Measurements from ENCODE around the gene EPHB1.

EPHB1 gene

GRCh38 chr3:134809427-134810051 is 14.5 kb downstream of the EPHB1 start:
- DNase-seq (no peak), ATAC-seq (no peak)
- peaks cover 2% of the 10 kb centered on the region for H3K27me3 Mint-ChIP-seq

GRCh38 chr3:134810052-134810435 is 15.0 kb downstream of the EPHB1 start:
- Mint-ChIP-seq H3K36me3 (ENCODE audit: low read depth) (no peaks in the 10 kb centered on the region), H3K4me3 (no peak overlapping the region), H3K27me3 (peaks cover 2% of the 10 kb centered on the region), H3K27ac (no peak overlapping the region), H3K4me1 (no peaks in the 10 kb centered on the region), H3K9me3 (no peaks in the 10 kb centered on the region)
- ATAC-seq (no peak), DNase-seq (no peak)

More at GRCh38 chr3:134809427-134810051, 14.5 kb downstream of the EPHB1 start:
- H3K9me3 Mint-ChIP-seq = no peaks in the 10 kb centered on the region
- no peak overlapping the region for H3K4me3 Mint-ChIP-seq
- no peak overlapping the region for H3K27ac Mint-ChIP-seq
- no peaks in the 10 kb centered on the region for H3K36me3 Mint-ChIP-seq (ENCODE audit: low read depth)
- H3K4me1 Mint-ChIP-seq = no peaks in the 10 kb centered on the region

GRCh38 chr3:134810850-134811249 is 15.8 kb downstream of the EPHB1 start:
- no peaks in the 10 kb centered on the region for H3K36me3 Mint-ChIP-seq (ENCODE audit: low read depth)
- no peaks in the 10 kb centered on the region for H3K4me1 Mint-ChIP-seq
- H3K27me3 Mint-ChIP-seq = no peaks in the 10 kb centered on the region
- H3K27ac Mint-ChIP-seq = no peak overlapping the region
- no peak overlapping the region for H3K4me3 Mint-ChIP-seq
- DNase-seq (no peak), ATAC-seq (no peak)
- no peaks in the 10 kb centered on the region for H3K9me3 Mint-ChIP-seq

GRCh38 chr3:134813618-134814017 is 18.6 kb downstream of the EPHB1 start:
- H3K27me3 Mint-ChIP-seq = no peaks in the 10 kb centered on the region
- DNase-seq = no peak
- no peaks in the 10 kb centered on the region for H3K36me3 Mint-ChIP-seq (ENCODE audit: low read depth)
- no peaks in the 10 kb centered on the region for H3K9me3 Mint-ChIP-seq
- H3K4me3 Mint-ChIP-seq = no peak overlapping the region
- no peak overlapping the region for H3K27ac Mint-ChIP-seq
- no peaks in the 10 kb centered on the region for H3K4me1 Mint-ChIP-seq
- ATAC-seq = no peak

- H3K27ac Mint-ChIP-seq = no peak overlapping the region
- no peak overlapping the region for H3K4me3 Mint-ChIP-seq
- H3K27me3 Mint-ChIP-seq = no peaks in the 10 kb centered on the region
- no peaks in the 10 kb centered on the region for H3K9me3 Mint-ChIP-seq
- ATAC-seq = no peak
- no peaks in the 10 kb centered on the region for H3K36me3 Mint-ChIP-seq (ENCODE audit: low read depth)
- DNase-seq = no peak
- no peaks in the 10 kb centered on the region for H3K4me1 Mint-ChIP-seq
Observed at GRCh38 chr3:134815519-134815918, 20.5 kb downstream of the EPHB1 start.

- no peaks in the 10 kb centered on the region for H3K9me3 Mint-ChIP-seq
- ATAC-seq = no peak
- H3K4me1 Mint-ChIP-seq = no peaks in the 10 kb centered on the region
- no peak overlapping the region for H3K27ac Mint-ChIP-seq
- no peak for DNase-seq
- H3K27me3 Mint-ChIP-seq = no peaks in the 10 kb centered on the region
- H3K4me3 Mint-ChIP-seq = no peak overlapping the region
- no peaks in the 10 kb centered on the region for H3K36me3 Mint-ChIP-seq (ENCODE audit: low read depth)
Observed at GRCh38 chr3:134816623-134817022, 21.6 kb downstream of the EPHB1 start.

- H3K9me3 Mint-ChIP-seq = no peaks in the 10 kb centered on the region
- DNase-seq (no peak), ATAC-seq (no peak)
- no peak overlapping the region for H3K4me3 Mint-ChIP-seq
- H3K36me3 Mint-ChIP-seq (ENCODE audit: low read depth) = no peaks in the 10 kb centered on the region
- H3K4me1 Mint-ChIP-seq = no peaks in the 10 kb centered on the region
- H3K27ac Mint-ChIP-seq = no peak overlapping the region
- no peaks in the 10 kb centered on the region for H3K27me3 Mint-ChIP-seq
Observed at GRCh38 chr3:134817297-134817696, 22.2 kb downstream of the EPHB1 start.

GRCh38 chr3:134820994-134821393 is 25.9 kb downstream of the EPHB1 start:
- H3K9me3 Mint-ChIP-seq = no peaks in the 10 kb centered on the region
- H3K36me3 Mint-ChIP-seq (ENCODE audit: low read depth) = no peaks in the 10 kb centered on the region
- ATAC-seq (no peak), DNase-seq (no peak)
- no peaks in the 10 kb centered on the region for H3K27me3 Mint-ChIP-seq
- no peak overlapping the region for H3K4me3 Mint-ChIP-seq
- H3K4me1 Mint-ChIP-seq = no peaks in the 10 kb centered on the region
- H3K27ac Mint-ChIP-seq = no peak overlapping the region

GRCh38 chr3:134822090-134822489 is 27.0 kb downstream of the EPHB1 start:
- no peak for ATAC-seq
- H3K4me1 Mint-ChIP-seq = no peaks in the 10 kb centered on the region
- no peaks in the 10 kb centered on the region for H3K27me3 Mint-ChIP-seq
- no peak overlapping the region for H3K27ac Mint-ChIP-seq
- no peaks in the 10 kb centered on the region for H3K9me3 Mint-ChIP-seq
- no peak for DNase-seq
- H3K4me3 Mint-ChIP-seq = no peak overlapping the region
- no peaks in the 10 kb centered on the region for H3K36me3 Mint-ChIP-seq (ENCODE audit: low read depth)

GRCh38 chr3:134823679-134824078 is 28.6 kb downstream of the EPHB1 start:
- ATAC-seq = no peak
- Mint-ChIP-seq H3K4me3 (no peak overlapping the region), H3K27ac (no peak overlapping the region), H3K9me3 (no peaks in the 10 kb centered on the region), H3K27me3 (no peaks in the 10 kb centered on the region), H3K4me1 (no peaks in the 10 kb centered on the region), H3K36me3 (ENCODE audit: low read depth) (no peaks in the 10 kb centered on the region)
- DNase-seq = no peak

- no peaks in the 10 kb centered on the region for H3K4me1 Mint-ChIP-seq
- no peaks in the 10 kb centered on the region for H3K36me3 Mint-ChIP-seq (ENCODE audit: low read depth)
- no peak for DNase-seq
- no peak overlapping the region for H3K27ac Mint-ChIP-seq
- ATAC-seq = no peak
- no peaks in the 10 kb centered on the region for H3K9me3 Mint-ChIP-seq
- H3K27me3 Mint-ChIP-seq = no peaks in the 10 kb centered on the region
- H3K4me3 Mint-ChIP-seq = no peak overlapping the region
Observed at GRCh38 chr3:134824791-134825190, 29.7 kb downstream of the EPHB1 start.

- no peaks in the 10 kb centered on the region for H3K27me3 Mint-ChIP-seq
- no peak overlapping the region for H3K27ac Mint-ChIP-seq
- DNase-seq (no peak), ATAC-seq (no peak)
- no peaks in the 10 kb centered on the region for H3K9me3 Mint-ChIP-seq
- H3K4me3 Mint-ChIP-seq = no peak overlapping the region
- H3K4me1 Mint-ChIP-seq = no peaks in the 10 kb centered on the region
- H3K36me3 Mint-ChIP-seq (ENCODE audit: low read depth) = no peaks in the 10 kb centered on the region
Observed at GRCh38 chr3:134827213-134827612, 32.2 kb downstream of the EPHB1 start.

GRCh38 chr3:134829721-134830120 is 34.7 kb downstream of the EPHB1 start:
- H3K9me3 Mint-ChIP-seq = no peaks in the 10 kb centered on the region
- no peaks in the 10 kb centered on the region for H3K27me3 Mint-ChIP-seq
- DNase-seq (no peak), ATAC-seq (no peak)
- no peak overlapping the region for H3K27ac Mint-ChIP-seq
- no peaks in the 10 kb centered on the region for H3K36me3 Mint-ChIP-seq (ENCODE audit: low read depth)
- H3K4me1 Mint-ChIP-seq = no peaks in the 10 kb centered on the region
- H3K4me3 Mint-ChIP-seq = no peak overlapping the region

- Mint-ChIP-seq H3K36me3 (ENCODE audit: low read depth) (no peaks in the 10 kb centered on the region), H3K27me3 (no peaks in the 10 kb centered on the region), H3K4me1 (no peaks in the 10 kb centered on the region), H3K27ac (no peak overlapping the region), H3K9me3 (no peaks in the 10 kb centered on the region), H3K4me3 (no peak overlapping the region)
- DNase-seq = no peak
- no peak for ATAC-seq
Observed at GRCh38 chr3:134832585-134832984, 37.5 kb downstream of the EPHB1 start.

- Mint-ChIP-seq H3K27me3 (no peaks in the 10 kb centered on the region), H3K4me3 (no peak overlapping the region), H3K36me3 (ENCODE audit: low read depth) (no peaks in the 10 kb centered on the region), H3K27ac (no peak overlapping the region), H3K4me1 (no peaks in the 10 kb centered on the region), H3K9me3 (peaks cover 4% of the 10 kb centered on the region)
- DNase-seq (no peak), ATAC-seq (no peak)
Observed at GRCh38 chr3:134833453-134834163, 38.5 kb downstream of the EPHB1 start.

Measured in activated naive CD8-positive, alpha-beta T cell treated with anti-CD3 and anti-CD28 coated beads, Interleukin-2, amount 50 U/mL, for 24 hours (primary cell).